DOHH2 (cell line): ENCODE data around the gene HACD4.

Source experiments
- H3F3A ChIP-seq: fragments of 200-600 bp; sonication (generic), shearing (Covaris generic); 2 replicates; pipeline ENCODE4 v1.6.0; 2016; ENCODE audit warnings: antibody characterized with exemption, mild to moderate bottlenecking; ENCODE audit not compliant: control insufficient read depth, insufficient read depth
- H3K27ac ChIP-seq: fragments of 200-600 bp; sonication (generic); 2 replicates; pipeline ENCODE4 v1.5.1; 2014; ENCODE audit warnings: low read depth, mild to moderate bottlenecking, low read length, moderate library complexity
- H3K27me3 ChIP-seq: fragments of 200-600 bp; sonication (generic); 2 replicates; pipeline ENCODE4 v1.6.1; 2014; ENCODE audit warnings: mild to moderate bottlenecking, low read length, mixed read lengths; ENCODE audit not compliant: control insufficient read depth
- H3K36me3 ChIP-seq: fragments of 200-600 bp; sonication (generic); 2 replicates; pipeline ENCODE4 v1.6.1; 2014; ENCODE audit warnings: mild to moderate bottlenecking, low read length, moderate library complexity, mixed read lengths; ENCODE audit not compliant: control insufficient read depth
- H3K4me1 ChIP-seq: fragments of 200-600 bp; sonication (generic); 2 replicates; pipeline ENCODE4 v1.6.1; 2014; ENCODE audit warnings: mild to moderate bottlenecking, low read length, mixed read lengths; ENCODE audit not compliant: control insufficient read depth
- H3K4me2 ChIP-seq: fragments of 200-600 bp; sonication (generic); 2 replicates; pipeline ENCODE4 v1.6.0; 2014; ENCODE audit warnings: mild to moderate bottlenecking, low read length, moderate library complexity
- H3K4me3 ChIP-seq: fragments of 200-600 bp; sonication (generic); 2 replicates; pipeline ENCODE4 v1.5.1; 2014; ENCODE audit warnings: mild to moderate bottlenecking, low read length, mixed read lengths
- H3K79me2 ChIP-seq: fragments of 200-600 bp; sonication (generic); 2 replicates; pipeline ENCODE4 v1.6.1; 2014; ENCODE audit warnings: mild to moderate bottlenecking, low read length, mixed read lengths; ENCODE audit not compliant: control insufficient read depth
- H3K9me2 ChIP-seq: fragments of 200-600 bp; sonication (generic); replicated peaks from 2 replicates; pipeline ENCODE4 v1.6.1; 2014; ENCODE audit warnings: mild to moderate bottlenecking, low read length, mixed read lengths; ENCODE audit not compliant: control insufficient read depth
- H3K9me3 ChIP-seq: fragments of 200-600 bp; sonication (generic); 2 replicates; pipeline ENCODE4 v1.6.1; 2014; ENCODE audit warnings: antibody characterized with exemption, low read length, mixed read lengths; ENCODE audit not compliant: control insufficient read depth, insufficient read depth
- H4K20me1 ChIP-seq: fragments of 200-600 bp; sonication (generic); 2 replicates; pipeline ENCODE4 v1.6.0; 2014; ENCODE audit warnings: low read depth, mild to moderate bottlenecking, antibody characterized with exemption, low read length, moderate library complexity; ENCODE audit not compliant: control insufficient read depth, insufficient read depth
- CTCF ChIP-seq: fragments of 200-600 bp; sonication (generic); IDR thresholded peaks from one replicate; pipeline ENCODE4 v1.5.1; 2014; ENCODE audit warnings: antibody characterized with exemption, mild to moderate bottlenecking, low read depth, low read length; ENCODE audit not compliant: poor library complexity, severe bottlenecking
- EZH2phosphoT487 ChIP-seq: fragments of 200-600 bp; sonication (generic); IDR thresholded peaks from 2 replicates; pipeline ENCODE4 v1.6.1; 2017; ENCODE audit warnings: borderline replicate concordance, mild to moderate bottlenecking, antibody characterized with exemption, low read length, moderate library complexity, mixed read lengths

The HACD4 gene

GRCh38 chr9:21077781-21078180 is 46.3 kb upstream of the HACD4 start, which contains the start of gene IFNB1:
Gene IFNB1, minus strand, starts transcription at chr9:21077942. Its CDS starts 73 bp downstream, at chr9:21077869.
- H3K4me1 ChIP-seq, result peaks cover 21% of the 10 kb centered on the region
- no peak within 1 kb of the TSS for H3K4me2 ChIP-seq
- H3K27me3 ChIP-seq, result no peaks in the 10 kb centered on the region
- no peaks in the 10 kb centered on the region for H3K79me2 ChIP-seq
- H3K27ac ChIP-seq, result no peak within 1 kb of the TSS
- no peaks in the 10 kb centered on the region for H3K36me3 ChIP-seq
- H3F3A ChIP-seq, result no peaks in the 10 kb centered on the region
- no peak within 1 kb of the TSS for H3K4me3 ChIP-seq
- no peaks in the 10 kb centered on the region for H3K9me2 ChIP-seq
- H4K20me1 ChIP-seq, result no peaks in the 10 kb centered on the region
- H3K9me3 ChIP-seq, result no peaks in the 10 kb centered on the region
- TF ChIP-seq CTCF (no peak), EZH2phosphoT487 (no peak)

DNA sequence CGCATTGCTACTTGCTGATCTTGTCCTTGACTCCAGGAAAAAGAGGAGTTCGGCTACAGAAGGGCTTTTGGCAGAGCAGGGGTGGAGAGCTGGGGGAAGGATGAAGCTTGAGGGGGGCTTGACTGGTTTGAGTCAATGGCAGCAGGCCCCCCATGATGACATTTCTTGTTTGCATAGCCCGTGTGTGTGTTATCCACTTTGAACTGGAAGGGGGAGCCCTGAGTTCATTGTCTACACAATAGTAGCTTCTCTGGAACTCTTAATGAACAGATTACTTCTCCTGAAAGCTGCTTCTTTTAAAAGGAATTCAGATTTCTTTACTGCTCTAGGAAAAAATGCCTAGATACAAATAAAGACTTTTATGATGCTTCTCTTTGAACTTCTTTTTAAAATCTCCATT is 44.0 kb upstream of the HACD4 start:
- Histone ChIP-seq H3K9me3 (no peaks in the 10 kb centered on the region), H3K79me2 (no peaks in the 10 kb centered on the region), H3K9me2 (no peaks in the 10 kb centered on the region), H3K4me2 (no peak overlapping the region), H3K27ac (no peak overlapping the region), H4K20me1 (no peaks in the 10 kb centered on the region), H3K36me3 (no peaks in the 10 kb centered on the region), H3K4me1 (peaks cover 15% of the 10 kb centered on the region), H3K4me3 (no peak overlapping the region), H3F3A (no peaks in the 10 kb centered on the region), H3K27me3 (no peaks in the 10 kb centered on the region)
- TF ChIP-seq CTCF, result no peak
- TF ChIP-seq EZH2phosphoT487, result no peak

DNA sequence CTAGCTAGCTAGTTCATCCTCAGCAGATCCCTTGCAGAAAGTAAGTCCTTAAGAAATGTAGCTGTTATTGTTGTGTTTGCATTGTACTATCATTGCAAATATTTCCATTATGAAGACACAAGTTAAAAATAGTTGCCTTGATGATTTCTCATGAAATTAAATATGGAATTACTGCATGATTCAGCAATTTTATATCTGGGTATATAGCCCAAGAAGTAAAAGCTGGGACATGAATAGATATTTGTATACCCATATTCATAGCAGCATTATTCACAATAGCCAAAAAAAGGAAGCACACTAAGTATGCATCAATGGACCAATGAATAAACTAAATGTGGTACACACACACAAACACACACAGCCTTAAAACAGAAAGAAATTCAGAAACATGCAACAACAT is 39.5 kb upstream of the HACD4 start:
- TF ChIP-seq CTCF, result no peak
- no peak for TF ChIP-seq EZH2phosphoT487
- Histone ChIP-seq H3K4me3 (no peak overlapping the region), H3K9me3 (no peaks in the 10 kb centered on the region), H3K27ac (no peak overlapping the region), H3K9me2 (no peaks in the 10 kb centered on the region), H3K79me2 (no peaks in the 10 kb centered on the region), H3K36me3 (no peaks in the 10 kb centered on the region), H4K20me1 (no peaks in the 10 kb centered on the region), H3K4me1 (no peaks in the 10 kb centered on the region), H3F3A (no peaks in the 10 kb centered on the region), H3K27me3 (no peaks in the 10 kb centered on the region), H3K4me2 (no peak overlapping the region)

- no peak for TF ChIP-seq CTCF
- no peak for TF ChIP-seq EZH2phosphoT487
- Histone ChIP-seq H3K9me2 (no peaks in the 10 kb centered on the region), H3K27ac (no peak overlapping the region), H3K4me2 (no peak overlapping the region), H3K27me3 (no peaks in the 10 kb centered on the region), H3K36me3 (no peaks in the 10 kb centered on the region), H3K4me1 (no peaks in the 10 kb centered on the region), H3K9me3 (no peaks in the 10 kb centered on the region), H4K20me1 (no peaks in the 10 kb centered on the region), H3F3A (no peaks in the 10 kb centered on the region), H3K4me3 (no peak overlapping the region), H3K79me2 (no peaks in the 10 kb centered on the region)
Measured at GRCh38 chr9:21070171-21070571, 38.7 kb upstream of the HACD4 start.
